Measurements from ENCODE around the gene COQ3. TPM values are rescaled to one million over a fixed set of nuclear protein-coding genes. Genes with fewer than 3 reads are reported as not detected.

Gene COQ3
- total and polyA plus RNA-seq, 10 donors: 3.2 to 16.8 (median 5.1) TPM

GRCh38 chr6:99427988-99428387, 34.0 kb upstream of the COQ3 start:
- no peaks in the 10 kb centered on the region for H3K9me3 ChIP-seq
- WGBS, 5 donors: 95 to 99% (median 96%) methylated on average over 5 of the region's 5 CpGs
- no peak for DNase-seq

GRCh38 chr6:99426451-99426757, 32.4 kb upstream of the COQ3 start:
- Histone ChIP-seq H3K4me3 (peak overlapping the region; percentile 62 to 82 (median 69)), H3K27ac (peak overlapping the region; percentile 96 to 99 (median 98)), H3K4me1 (peaks cover 44 to 60% (median 54%) of the 10 kb centered on the region in 6 donors), H3K36me3 (peaks cover 0 to 39% (median 0%) of the 10 kb centered on the region in 6 donors), H3K27me3 (replicated peaks in 1 of 7) (no peaks in the 10 kb centered on the region), H3K9me3 (no peaks in the 10 kb centered on the region)
- TF ChIP-seq POLR2AphosphoS5 (IDR thresholded peaks at IDR 0.05): no peak
- TF ChIP-seq POLR2A (IDR thresholded peaks at IDR 0.05): no peak
- TF ChIP-seq, protein P1, sequence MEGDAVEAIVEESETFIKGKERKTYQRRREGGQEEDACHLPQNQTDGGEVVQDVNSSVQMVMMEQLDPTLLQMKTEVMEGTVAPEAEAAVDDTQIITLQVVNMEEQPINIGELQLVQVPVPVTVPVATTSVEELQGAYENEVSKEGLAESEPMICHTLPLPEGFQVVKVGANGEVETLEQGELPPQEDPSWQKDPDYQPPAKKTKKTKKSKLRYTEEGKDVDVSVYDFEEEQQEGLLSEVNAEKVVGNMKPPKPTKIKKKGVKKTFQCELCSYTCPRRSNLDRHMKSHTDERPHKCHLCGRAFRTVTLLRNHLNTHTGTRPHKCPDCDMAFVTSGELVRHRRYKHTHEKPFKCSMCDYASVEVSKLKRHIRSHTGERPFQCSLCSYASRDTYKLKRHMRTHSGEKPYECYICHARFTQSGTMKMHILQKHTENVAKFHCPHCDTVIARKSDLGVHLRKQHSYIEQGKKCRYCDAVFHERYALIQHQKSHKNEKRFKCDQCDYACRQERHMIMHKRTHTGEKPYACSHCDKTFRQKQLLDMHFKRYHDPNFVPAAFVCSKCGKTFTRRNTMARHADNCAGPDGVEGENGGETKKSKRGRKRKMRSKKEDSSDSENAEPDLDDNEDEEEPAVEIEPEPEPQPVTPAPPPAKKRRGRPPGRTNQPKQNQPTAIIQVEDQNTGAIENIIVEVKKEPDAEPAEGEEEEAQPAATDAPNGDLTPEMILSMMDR (IDR thresholded peaks at IDR 0.05 in 8 of 11, conservative IDR thresholded peaks at IDR 0.05 in 3 of 11): no peak
- DNase-seq: no peak
- intact Hi-C loops (cut with DNase I; ENCODE audit: low total_unique reads): no loop called here
- WGBS, 5 donors: 34 to 67% (median 45%) methylated on average over 4 of the region's 4 CpGs

More at GRCh38 chr6:99427988-99428387, 34.0 kb upstream of the COQ3 start:
- H3K4me3 ChIP-seq: no peak overlapping the region
- intact Hi-C loops (cut with DNase I; ENCODE audit: low total_unique reads): no loop called here
- peaks cover 0 to 33% (median 0%) of the 10 kb centered on the region in 6 donors for H3K36me3 ChIP-seq
- H3K27ac ChIP-seq: no peak overlapping the region
- no peaks in the 10 kb centered on the region for H3K27me3 ChIP-seq (replicated peaks in 1 of 7)
- peaks cover 30 to 44% (median 39%) of the 10 kb centered on the region in 6 donors for H3K4me1 ChIP-seq
- TF ChIP-seq POLR2A (IDR thresholded peaks at IDR 0.05) (no peak), POLR2AphosphoS5 (IDR thresholded peaks at IDR 0.05) (no peak)
- TF ChIP-seq, protein P1 (IDR thresholded peaks at IDR 0.05 in 8 of 11, conservative IDR thresholded peaks at IDR 0.05 in 3 of 11): no peak

DNA sequence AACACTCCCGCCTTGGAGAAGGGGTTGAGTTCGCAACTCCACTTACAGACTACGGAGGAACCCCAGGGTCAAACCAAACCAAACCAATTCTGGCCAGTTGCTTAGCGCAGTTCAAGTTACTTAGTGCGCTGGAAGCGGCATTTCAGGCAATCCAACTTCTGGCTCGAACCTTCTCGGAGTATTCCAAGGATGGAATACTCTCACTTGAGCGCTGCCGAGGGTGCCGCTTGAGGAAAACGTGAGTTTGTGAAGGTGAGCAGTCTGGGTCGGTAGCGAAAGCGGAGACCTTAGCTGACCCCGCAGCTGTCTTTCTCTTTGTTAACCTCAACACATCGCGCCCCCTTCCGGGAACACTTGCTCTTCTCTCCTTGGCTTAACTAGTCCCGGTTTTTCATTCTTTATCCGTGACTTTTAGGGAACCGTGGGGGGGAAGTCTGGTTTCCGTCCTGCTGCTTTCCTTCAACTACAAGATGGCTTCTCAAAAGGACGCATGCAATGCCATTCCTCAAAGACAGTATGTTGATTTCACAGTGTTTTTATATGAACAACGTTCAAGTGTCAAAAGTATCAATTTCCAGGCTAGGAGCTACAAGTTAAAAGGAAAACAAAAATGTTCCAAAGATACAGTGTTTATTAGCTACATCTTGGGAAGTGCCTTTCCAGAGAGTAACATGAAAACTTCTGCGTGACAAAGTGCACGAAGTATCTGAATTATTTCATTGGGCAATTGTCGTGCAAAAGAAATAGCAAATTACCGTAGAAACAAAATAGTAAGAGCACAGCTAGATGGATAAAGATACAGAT, 31.9 kb upstream of the COQ3 start:
- intact Hi-C loops (cut with DNase I; ENCODE audit: low total_unique reads): no loop called here
- Histone ChIP-seq H3K4me1 (peaks cover 49 to 65% (median 59%) of the 10 kb centered on the region in 6 donors), H3K36me3 (peaks cover 0 to 34% (median 0%) of the 10 kb centered on the region in 6 donors), H3K27me3 (replicated peaks in 1 of 7) (no peaks in the 10 kb centered on the region), H3K9me3 (no peaks in the 10 kb centered on the region), H3K4me3 (peak overlapping the region; percentile 62 to 82 (median 69)), H3K27ac (peak overlapping the region; percentile 96 to 99 (median 98))
- WGBS, 5 donors: 2 to 4% (median 3%) methylated on average over 28 to 29 of the region's 29 CpGs
- peak; percentile 91 for DNase-seq
- TF ChIP-seq POLR2AphosphoS5 (IDR thresholded peaks at IDR 0.05): peak in 1 of 3 donors; percentile 63
- TF ChIP-seq, protein P1 (IDR thresholded peaks at IDR 0.05 in 8 of 11, conservative IDR thresholded peaks at IDR 0.05 in 3 of 11): peak in 10 of 11 experiments; percentile 8 to 56 (median 28)
- TF ChIP-seq POLR2A (IDR thresholded peaks at IDR 0.05): no peak

Data from spleen (tissue), 11 donors.